Eye (tissue), 1 donor: ENCODE measurements around the gene LCMT2.

Source experiments
- DNase-seq: peaks from one replicate; pipeline ENCODE4 v3.0.0-alpha.2; 2015

LCMT2 gene, protein sequence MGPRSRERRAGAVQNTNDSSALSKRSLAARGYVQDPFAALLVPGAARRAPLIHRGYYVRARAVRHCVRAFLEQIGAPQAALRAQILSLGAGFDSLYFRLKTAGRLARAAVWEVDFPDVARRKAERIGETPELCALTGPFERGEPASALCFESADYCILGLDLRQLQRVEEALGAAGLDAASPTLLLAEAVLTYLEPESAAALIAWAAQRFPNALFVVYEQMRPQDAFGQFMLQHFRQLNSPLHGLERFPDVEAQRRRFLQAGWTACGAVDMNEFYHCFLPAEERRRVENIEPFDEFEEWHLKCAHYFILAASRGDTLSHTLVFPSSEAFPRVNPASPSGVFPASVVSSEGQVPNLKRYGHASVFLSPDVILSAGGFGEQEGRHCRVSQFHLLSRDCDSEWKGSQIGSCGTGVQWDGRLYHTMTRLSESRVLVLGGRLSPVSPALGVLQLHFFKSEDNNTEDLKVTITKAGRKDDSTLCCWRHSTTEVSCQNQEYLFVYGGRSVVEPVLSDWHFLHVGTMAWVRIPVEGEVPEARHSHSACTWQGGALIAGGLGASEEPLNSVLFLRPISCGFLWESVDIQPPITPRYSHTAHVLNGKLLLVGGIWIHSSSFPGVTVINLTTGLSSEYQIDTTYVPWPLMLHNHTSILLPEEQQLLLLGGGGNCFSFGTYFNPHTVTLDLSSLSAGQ

DNA sequence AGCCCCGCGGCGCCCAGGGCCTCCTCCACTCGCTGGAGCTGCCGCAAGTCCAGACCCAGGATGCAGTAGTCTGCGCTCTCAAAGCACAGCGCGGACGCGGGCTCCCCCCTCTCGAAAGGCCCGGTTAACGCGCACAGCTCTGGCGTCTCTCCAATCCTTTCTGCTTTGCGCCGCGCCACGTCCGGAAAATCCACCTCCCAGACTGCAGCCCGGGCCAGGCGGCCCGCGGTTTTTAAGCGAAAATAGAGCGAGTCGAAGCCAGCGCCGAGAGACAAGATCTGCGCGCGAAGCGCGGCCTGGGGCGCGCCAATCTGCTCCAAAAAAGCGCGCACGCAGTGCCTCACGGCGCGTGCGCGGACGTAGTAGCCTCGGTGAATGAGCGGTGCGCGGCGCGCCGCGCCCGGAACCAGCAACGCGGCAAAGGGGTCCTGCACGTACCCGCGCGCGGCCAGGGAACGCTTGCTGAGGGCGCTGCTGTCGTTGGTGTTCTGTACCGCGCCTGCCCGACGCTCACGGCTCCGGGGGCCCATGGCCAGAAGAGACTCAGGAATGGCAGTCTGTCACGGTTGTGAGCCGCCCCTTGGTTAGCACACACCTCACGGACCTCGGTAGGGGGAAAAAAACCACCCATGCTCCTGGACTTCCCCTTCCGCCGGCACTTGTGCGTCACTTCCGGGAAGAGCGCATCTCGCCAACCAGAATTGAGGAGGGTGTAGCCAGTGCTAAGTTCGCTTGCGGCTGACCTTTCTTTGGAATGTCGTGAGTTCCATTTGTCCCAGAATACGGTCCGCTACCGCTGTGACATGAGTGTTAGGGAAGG is at the start of gene LCMT2:
Gene LCMT2 (minus strand): TSS at position 614 of the 820 bp plus-strand sequence. CDS start 84 bp downstream, at position 530.
- peak; percentile 99 for DNase-seq

DNA sequence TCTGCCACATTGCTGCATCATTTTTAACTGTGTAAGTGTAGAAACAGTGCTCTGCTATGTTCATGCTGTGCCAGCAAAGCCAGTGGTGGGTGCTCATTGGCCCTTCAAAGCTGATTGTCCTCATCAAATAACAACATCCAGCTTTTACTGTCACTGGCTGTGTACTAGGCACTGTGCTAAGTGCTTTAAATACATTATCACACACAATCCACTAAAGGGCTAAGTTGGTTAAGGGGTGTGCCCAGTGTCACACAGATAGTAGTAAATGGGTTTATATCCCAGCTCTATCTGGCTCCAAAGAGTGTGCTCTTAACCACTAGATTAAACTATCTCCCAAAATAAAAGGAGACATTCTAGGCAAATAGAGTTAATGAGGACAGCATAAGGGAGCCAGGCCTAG is 48.2 kb upstream of the LCMT2 start:
- DNase-seq: no peak

- DNase-seq: peak; percentile 50
Observed at GRCh38 chr15:43376017-43376705, 45.8 kb upstream of the LCMT2 start.

GRCh38 chr15:43370975-43371974 is 40.9 kb upstream of the LCMT2 start, which contains the start of the genes TUBGCP4 and ZSCAN29:
TUBGCP4 (plus strand) TSS chr15:43371101; CDS start chr15:43371355, 254 bp downstream.
ZSCAN29 (minus strand) TSS chr15:43371043; CDS start chr15:43369913, 1,130 bp downstream.
- peak; percentile 95 for DNase-seq

- DNase-seq: peak; percentile 68
Observed at GRCh38 chr15:43370310-43370974, 40.1 kb upstream of the LCMT2 start.

GRCh38 chr15:43361313-43361903 is 31.0 kb upstream of the LCMT2 start:
- peak; percentile 14 for DNase-seq

- DNase-seq: no peak
Observed at GRCh38 chr15:43360821-43361220, 30.4 kb upstream of the LCMT2 start.

DNA sequence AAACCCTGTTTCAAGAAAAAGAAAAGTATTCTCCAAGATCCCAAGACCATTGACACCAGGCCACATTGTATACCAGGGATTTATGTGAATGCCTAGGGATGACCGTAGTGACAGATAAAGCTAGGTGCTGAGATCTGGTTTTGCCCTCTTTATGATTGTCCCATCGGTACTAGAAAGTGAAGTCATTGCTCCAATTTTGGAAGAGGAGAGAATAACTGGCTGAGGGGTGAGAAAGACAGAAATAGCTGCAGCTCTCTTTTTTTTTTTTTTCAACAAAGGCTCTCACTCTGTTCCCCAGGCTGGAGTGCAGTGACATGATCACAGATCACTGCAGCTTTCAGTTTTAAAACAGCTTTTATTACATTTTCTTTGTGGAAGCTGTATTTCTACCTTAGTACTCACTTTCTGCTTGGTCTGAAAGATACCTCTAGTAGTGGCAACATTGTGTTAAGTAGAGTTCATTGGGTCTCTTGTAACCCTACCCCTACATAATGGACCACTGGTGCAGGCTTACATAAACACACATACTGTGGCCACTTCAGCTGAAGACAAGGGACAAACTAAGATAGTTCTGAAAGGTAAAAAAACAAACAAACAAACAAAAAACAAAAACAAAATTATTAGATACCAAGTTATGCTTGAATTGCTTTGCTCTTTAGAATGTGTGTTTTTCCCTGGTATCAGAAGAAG is 22.5 kb upstream of the LCMT2 start:
- DNase-seq: no peak

DNA sequence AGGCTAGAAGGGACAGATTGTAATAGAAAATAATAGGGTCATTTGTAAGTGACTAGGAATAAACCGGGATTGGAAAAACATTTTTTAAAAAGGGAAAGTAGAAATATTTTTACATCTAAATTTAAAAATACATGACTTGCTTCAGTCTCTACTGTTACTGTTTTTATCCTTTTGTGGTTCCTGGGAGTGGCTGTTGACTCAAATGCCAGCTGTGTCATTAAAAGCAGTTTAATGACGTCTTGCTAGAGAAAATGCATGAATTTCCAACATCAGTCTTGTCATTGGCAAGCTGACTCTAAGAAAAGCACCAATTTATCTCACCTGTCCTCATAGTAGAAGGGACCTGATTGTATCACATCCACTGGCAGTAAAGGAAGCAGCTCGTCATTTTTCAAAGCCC is 16.7 kb upstream of the LCMT2 start:
- DNase-seq: no peak

GRCh38 chr15:43346305-43346704 is 15.9 kb upstream of the LCMT2 start:
- DNase-seq: no peak

GRCh38 chr15:43330780-43331087 is 361 bp upstream of the LCMT2 start:
- DNase-seq: no peak

- DNase-seq: no peak
Observed at GRCh38 chr15:43329217-43329959, 985 bp downstream of the LCMT2 start.

GRCh38 chr15:43325039-43325684 is 5.2 kb downstream of the LCMT2 start:
- no peak for DNase-seq

- DNase-seq: no peak
Observed at GRCh38 chr15:43318990-43319771, 11.2 kb downstream of the LCMT2 start.

DNA sequence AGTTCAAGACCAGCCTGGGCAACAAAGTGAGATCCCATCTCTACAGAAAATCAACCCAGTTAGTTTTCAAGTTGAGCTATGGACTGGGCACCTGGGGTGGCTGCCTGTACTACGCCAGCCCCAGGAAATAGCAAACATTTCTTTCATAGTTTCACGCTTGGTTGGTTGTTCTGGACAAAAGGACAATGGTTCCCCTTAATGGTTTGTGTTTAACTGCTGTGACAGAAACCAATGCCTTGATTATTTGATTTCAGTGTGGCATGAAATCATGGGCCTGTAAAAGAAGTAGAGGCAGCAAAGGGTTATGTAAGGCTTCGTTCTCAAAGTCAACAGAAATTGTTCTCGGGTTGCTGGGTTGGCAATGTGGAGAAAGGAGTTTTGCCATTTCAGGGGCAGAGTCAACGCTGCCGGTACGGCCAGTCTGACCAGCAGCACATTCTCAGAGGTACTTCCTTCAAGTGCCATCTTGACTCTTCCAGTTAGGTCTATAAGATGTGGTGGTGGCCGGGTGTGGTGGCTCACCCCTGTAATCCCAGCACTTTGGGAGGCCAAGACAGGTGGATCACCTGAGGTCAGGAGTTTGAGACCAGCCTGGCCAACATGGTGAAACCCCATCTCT is 12.7 kb downstream of the LCMT2 start:
- peak; percentile 43 for DNase-seq

DNA sequence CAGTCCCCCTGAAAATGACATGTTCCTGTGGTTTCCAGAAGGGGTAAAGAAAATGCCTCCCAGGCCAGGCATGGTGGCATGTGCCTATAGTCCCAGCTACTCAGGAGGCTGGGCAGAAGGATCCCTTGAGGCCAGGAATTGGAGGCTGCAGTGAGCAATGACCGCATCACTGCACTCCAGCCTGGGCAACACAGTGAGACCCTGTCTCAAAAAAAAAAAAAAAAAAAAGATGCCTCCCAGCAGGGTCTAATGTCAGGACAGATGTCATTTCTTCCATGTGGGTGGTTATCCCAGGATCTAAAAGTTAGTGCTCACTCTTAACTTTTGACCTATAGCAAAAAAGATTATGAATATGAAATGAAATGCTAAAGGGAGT is 13.4 kb downstream of the LCMT2 start:
- DNase-seq: no peak
